Mesenteric fat pad (tissue), 1 donor: ENCODE data around the gene RHOF. TPM values are rescaled to one million over a fixed set of nuclear protein-coding genes. Genes with fewer than 3 reads are reported as not detected.
A peak's percentile ranks its signal among the peaks of the same experiment; 100 is the strongest.
"Not testable (repeated sequence)": the region's sequence is repeated elsewhere in the genome, so short reads cannot be mapped to it uniquely, and the experiment has no call there.

ENCODE experiments used
- DNase-seq: peaks from one replicate; pipeline ENCODE4 v3.0.0-alpha.2; 2020; ENCODE audit warnings: low spot score
- total RNA-seq: library from RNA; stranded (reverse); fragmentation: NEBNext Ultra II Directional; extraction: Animal tissue kit (Norgen Biotek cat#: 25700); gene quantifications from one replicate; pipeline ENCODE4 v1.2.1, GENCODE V29; 2021
- donor health status: DM: yes; HTN: yes; CAD: no.

RHOF gene
- total RNA-seq, 1 donor from 2014 or later = 6.1 TPM

- DNase-seq = peak; percentile 96
Observed at GRCh38 chr12:121776190-121777098, 17.0 kb downstream of the RHOF start.

GRCh38 chr12:121775501-121775900 is 18.0 kb downstream of the RHOF start:
- DNase-seq = no peak

DNA sequence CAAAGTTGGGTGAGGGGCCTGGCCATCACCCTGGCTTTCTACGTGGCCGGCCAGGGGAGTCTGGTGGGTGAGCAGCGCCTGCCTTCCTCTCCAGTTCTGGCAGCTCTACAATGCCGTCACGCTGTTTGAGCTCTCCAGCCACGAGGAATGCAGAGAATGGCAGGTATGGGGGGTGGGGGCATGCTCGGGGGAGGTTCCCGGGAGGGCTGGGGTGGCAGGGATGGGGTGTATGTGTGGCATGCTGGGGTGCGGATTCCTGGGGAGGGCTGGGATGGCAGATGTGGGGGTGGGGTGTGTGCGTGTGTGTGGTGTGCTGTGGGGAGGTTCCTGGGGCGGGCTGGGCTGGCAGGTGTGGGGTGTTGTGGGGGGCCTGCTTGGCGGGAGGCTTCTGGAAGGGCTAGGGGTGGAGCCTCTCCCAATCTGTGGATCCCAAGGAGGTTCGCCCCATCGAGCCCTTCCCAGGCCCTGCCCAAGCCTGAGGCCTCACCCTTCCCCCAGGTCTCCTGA is 18.5 kb downstream of the RHOF start:
- no peak for DNase-seq

GRCh38 chr12:121773011-121773777 is 20.3 kb downstream of the RHOF start:
- DNase-seq = no peak

DNA sequence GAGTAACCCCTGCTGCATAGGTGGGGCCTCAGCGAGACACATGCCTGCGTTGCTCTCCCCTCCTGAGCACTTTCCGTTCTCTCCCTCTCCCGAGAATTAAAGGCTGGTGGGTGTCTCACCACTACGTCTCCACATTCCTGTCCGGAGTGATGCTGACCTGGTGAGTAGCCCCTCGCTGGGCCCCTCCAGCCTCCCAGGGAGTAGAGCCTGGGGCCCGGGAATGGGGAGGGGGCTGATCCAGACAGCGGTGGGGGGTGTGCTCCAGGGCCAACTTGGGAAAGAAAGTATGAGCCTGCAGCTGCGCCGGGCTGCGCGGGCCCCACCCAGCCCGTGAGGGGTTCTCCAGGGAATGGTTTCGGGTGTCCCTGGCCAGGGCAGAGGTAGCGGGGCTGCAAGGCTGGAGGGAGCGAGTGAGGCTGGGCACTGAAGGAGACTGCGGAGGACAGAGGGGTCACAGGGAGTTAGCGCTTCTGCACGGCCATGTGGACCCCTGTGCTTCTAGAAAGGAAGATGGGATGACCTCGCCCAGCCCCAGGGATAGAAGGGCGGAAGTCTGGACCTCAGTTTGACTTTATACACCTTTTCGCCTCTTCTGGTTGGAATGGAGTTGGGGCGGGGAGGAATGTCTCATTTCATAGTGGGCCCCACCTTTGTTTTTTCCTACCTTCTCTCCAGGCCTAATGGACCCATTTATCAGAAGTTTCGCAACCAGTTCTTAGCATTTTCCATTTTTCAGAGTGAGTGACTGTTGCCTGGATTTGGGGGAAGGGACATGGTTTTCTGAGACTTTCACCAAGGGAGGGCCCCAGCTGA is 22.5 kb downstream of the RHOF start:
- no peak for DNase-seq

DNA sequence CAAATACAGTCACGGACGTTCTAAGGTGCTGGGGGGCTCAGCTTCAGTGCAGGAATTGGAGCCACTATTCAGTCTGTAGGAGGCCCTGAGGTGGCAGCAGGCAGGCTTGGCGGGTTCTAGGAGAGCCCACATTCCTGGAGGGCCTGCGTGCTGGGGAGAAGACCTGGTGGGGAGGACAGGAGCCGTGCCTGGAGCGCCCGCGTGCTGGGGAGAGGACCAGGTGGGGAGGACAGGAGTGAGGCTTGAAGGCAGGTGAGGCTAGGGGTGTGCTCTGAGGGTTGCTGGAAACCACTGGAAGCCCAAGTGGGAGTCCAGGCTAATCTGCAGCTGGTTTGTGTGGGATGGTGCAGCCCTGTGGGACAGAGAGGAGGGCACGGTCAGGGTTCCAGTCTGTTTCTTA is 23.1 kb downstream of the RHOF start:
- no peak for DNase-seq

GRCh38 chr12:121769831-121770301 is 23.6 kb downstream of the RHOF start:
- DNase-seq = no peak

- no peak for DNase-seq
Observed at GRCh38 chr12:121769297-121769830, 24.1 kb downstream of the RHOF start.

DNA sequence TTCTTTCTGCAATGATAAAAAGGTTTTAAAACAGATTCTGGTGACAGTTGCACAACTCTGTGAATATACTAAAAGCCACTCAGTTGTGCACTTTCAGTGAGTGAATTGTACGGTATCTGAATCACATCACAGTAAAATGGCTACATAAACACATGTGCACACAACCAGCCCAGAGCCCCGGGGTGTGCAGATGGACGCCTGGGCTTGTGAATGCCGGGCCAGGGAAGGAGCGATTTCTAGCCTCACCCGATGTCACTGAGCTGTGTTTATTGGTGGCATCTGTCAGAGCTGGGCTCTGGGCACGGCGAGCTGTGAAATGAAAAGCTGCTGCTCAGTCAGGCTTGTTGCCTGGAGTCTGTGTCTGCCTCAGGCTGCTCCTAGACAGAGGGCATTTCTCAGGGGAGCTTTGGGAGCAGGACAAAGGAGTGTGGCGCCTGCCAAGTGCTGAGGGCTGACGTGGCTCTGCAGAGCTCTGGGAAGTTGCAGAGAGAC is 25.9 kb downstream of the RHOF start:
- DNase-seq = no peak

DNA sequence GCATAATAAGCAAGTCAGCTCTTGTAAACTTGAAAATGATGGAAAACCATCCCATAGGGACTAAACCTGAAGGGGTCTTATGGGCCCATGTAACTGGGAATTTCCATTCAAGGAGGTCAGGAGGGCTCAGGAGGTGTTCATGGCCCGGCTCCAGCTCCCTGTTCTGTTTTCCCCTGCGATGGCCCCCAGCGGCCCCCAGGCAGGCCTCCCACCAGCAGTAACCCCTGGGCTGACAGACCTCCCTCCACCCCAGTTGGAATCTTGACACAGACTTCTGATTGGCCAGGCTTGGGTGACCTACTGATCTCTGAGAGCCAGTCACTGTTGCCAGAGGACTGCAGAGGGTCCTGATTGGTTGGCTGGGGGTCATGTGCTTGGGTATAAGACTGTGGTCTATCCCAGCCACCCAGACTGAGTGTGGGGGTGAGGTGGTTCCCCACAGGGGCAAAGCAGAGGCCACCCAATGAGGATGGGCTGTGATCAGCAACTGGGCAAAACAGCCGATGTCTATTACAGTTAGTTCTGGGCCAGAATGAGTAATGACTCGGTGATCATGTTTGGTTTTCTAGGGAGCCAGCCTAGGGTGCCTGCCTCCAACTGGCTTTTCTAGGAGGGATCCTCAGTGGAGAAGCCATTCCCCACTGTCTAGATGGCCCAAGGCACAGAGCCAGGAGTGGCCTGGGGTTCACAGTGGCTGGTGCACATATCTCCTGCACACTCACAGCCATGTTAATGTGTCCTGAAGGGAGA is 27.0 kb downstream of the RHOF start:
- DNase-seq = no peak

- DNase-seq = no peak
Observed at GRCh38 chr12:121765573-121765972, 27.9 kb downstream of the RHOF start.

DNA sequence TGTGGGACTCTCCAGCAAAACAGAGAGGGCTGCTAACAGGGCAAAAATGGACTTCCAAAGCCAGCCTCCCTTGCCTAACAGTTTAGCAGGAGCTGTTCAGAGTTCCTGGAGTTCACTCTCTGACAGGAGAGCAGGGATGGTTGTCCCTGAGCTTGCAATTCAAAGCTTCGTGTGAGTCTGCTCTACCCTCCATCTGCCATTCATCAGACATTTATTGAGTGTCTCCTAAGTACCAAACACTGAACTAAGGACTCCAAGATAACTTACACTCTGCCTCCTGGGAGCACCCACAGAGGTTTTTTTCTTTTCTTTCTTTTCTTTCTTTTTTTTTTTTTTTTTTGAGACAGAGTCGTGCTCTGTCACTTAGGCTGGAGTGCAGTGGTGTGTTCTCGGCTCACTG is 28.7 kb downstream of the RHOF start:
- no peak for DNase-seq

DNA sequence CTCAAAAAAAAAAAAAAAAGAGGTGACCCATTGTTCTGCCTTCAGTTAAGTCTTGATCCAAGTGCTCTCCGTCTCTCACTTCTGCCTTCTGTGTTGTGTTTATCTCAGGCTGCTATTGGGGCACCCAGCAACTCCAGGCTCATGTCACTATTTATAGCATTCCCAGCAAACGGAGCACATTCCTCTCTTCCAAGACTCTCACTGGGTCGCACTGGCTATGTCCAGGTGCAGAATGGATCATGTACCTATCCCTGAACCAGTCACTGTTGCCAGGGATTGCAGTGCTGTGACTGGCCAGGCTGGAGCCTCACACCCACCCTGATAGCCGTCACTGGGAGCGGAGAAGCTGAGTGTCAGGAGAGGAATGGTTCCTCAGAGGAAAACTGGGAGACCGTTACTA is 31.2 kb downstream of the RHOF start:
- DNase-seq = no peak

DNA sequence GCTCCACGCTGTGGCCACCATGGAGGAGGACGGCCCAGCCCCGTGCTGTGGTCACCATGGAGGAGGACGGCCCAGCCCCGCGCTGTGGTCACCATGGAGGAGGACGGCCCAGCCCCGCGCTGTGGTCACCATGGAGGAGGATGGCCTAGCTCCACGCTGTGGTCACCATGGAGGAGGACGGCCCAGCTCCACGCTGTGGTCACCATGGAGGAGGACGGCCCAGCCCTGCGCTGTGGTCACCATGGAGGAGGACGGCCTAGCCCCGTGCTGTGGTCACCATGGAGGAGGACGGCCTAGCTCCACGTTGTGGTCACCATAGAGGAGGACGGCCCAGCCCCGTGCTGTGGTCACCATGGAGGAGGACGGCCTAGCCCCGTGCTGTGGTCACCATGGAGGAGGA is 35.0 kb downstream of the RHOF start:
- DNase-seq = not testable (repeated sequence)

DNA sequence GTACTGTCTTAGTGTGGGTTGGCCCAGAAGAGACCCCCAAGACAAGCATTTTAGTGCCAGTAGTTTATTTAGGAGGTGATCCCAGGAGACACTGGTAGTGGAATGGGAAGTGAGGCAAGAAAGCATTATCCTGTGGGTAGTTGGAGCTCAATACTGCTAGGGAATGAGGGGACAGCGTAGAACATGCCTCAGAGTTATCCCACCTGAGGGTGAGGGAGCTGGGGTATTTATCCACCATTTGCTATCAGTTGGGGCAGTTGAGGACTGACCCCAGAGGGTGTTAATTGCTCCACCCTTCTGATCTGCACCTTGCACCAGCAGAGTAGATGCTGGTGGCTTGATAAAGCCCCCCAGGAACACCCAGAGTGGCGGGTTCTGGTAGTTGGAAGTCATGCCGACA is 37.9 kb downstream of the RHOF start:
- no peak for DNase-seq

DNA sequence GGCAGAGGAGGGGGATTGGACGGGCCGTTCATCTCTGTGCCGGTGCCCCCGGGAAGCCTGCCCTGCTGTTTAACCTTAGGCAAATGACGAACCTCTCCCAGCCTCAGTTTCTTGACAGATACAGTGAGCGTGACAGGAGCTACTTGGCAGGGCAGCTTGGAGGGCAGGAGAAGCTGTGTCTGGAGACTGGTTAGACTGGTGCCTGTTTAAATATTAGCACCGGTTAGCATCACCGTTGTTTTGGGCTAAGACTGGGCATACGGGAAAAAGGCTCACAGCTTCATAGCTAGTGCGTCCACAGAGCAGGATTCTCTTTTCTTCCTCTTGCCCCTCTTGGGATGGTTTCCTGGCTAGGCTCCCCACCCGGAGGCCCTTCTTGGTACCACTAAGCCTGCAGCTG is 38.7 kb downstream of the RHOF start:
- DNase-seq = no peak

DNA sequence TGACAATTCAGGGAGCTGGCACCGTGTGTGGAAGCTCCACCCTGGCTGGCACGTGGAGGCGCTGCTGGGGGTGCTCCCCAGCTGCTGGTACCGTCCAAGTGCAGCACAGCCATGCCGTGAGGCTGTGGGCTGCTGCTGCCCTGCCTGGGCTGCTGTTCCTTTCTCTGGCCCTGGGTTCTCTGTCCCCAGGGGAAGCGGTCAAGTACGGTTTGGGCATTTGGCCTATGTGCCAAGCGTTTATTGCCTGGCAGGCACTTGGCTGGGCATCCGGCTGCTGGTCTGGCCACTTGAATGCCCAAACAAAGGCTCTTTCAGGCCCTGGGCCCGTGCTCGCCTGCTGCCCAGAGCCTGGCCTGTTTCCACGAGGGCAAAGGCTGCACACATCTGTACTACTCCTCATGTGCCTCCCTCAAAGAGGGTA is 39.6 kb downstream of the RHOF start:
- no peak for DNase-seq

GRCh38 chr12:121751749-121752351 is 41.6 kb downstream of the RHOF start:
- no peak for DNase-seq

DNA sequence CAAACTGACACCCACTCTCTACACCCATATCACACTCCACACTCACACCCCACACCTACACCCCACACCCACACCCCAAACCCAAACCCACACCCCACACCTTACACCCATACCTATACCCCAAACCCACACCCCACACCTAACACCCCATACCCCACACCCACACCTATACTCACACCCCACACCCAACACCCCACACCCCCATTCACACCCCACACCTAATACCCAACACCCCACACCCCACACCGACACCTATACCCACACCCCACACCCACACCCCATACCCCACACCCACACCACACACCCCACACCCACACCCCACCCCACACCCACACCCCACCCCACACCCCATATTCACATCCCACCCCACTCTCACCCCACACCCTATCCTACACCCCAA is 42.5 kb downstream of the RHOF start:
- DNase-seq = no peak

- no peak for DNase-seq
Observed at GRCh38 chr12:121750507-121750955, 43.0 kb downstream of the RHOF start.
